PC-9 (cell line): ENCODE measurements around the gene EGFLAM. TPM values are rescaled to one million over a fixed set of nuclear protein-coding genes. Genes with fewer than 3 reads are reported as not detected.

Experiments
- BruUV-seq: library from RNA; stranded (reverse); fragments of 400-500 nt; replicated peaks from 2 replicates; lab custom pipeline; 2021; lab: Mats Ljungman, UMichigan
- CTCF ChIA-PET: fragments of 300-600 bp; sonication (Branson Sonifier 250); formaldehyde crosslinking; loops from one replicate; lab custom pipeline; 2022; ENCODE audit warnings: antibody characterized with exemption; lab: Charles Lee
- POLR2A ChIA-PET: fragments of 300-600 bp; sonication (Branson Sonifier 250); formaldehyde crosslinking; loops from one replicate; lab custom pipeline; 2022; ENCODE audit warnings: antibody characterized with exemption; ENCODE audit not compliant: unreplicated experiment; lab: Charles Lee
- DNase-seq, 2 experiments: peaks; one replicate each; pipeline versions ENCODE4 v3.0.0 to v3.0.0-alpha.2; 2015 to 2022; ENCODE audit warnings: mixed read lengths in 1 of 2
- H2AFZ ChIP-seq: fragments of 200-600 bp; sonication (generic); 2 replicates; pipeline ENCODE4 v1.8.1; 2017; ENCODE audit warnings: antibody characterized with exemption
- H3F3A ChIP-seq: fragments of 200-600 bp; sonication (generic); 2 replicates; pipeline ENCODE4 v1.8.1; 2017; ENCODE audit warnings: antibody characterized with exemption, mild to moderate bottlenecking, low read depth; ENCODE audit not compliant: insufficient read depth
- H3K27ac ChIP-seq: fragments of 200-600 bp; sonication (generic); 2 replicates; pipeline ENCODE4 v1.6.1; 2016; ENCODE audit warnings: mixed run types
- H3K27me3 ChIP-seq: fragments of 200-600 bp; sonication (generic); 2 replicates; pipeline ENCODE4 v1.6.1; 2016; ENCODE audit warnings: low read depth, mixed run types; ENCODE audit not compliant: insufficient read depth
- H3K36me3 ChIP-seq: fragments of 200-600 bp; sonication (generic); 2 replicates; pipeline ENCODE4 v1.6.1; 2016; ENCODE audit warnings: low read depth, mixed run types
- H3K4me1 ChIP-seq: fragments of 200-600 bp; sonication (generic); replicated peaks from 2 replicates; pipeline ENCODE4 v1.6.1; 2016; ENCODE audit warnings: mixed run types; ENCODE audit not compliant: insufficient read depth
- H3K4me2 ChIP-seq: fragments of 200-600 bp; sonication (generic); 2 replicates; pipeline ENCODE4 v1.6.1; 2017; ENCODE audit warnings: mixed run types
- H3K4me3 ChIP-seq: fragments of 200-600 bp; sonication (generic); 2 replicates; pipeline ENCODE4 v1.6.1; 2016; ENCODE audit warnings: mixed run types
- H3K79me2 ChIP-seq: fragments of 200-600 bp; sonication (generic); 2 replicates; pipeline ENCODE4 v1.6.1; 2017; ENCODE audit warnings: low read depth, mixed run types
- H3K9me2 ChIP-seq: fragments of 200-600 bp; sonication (generic); 2 replicates; pipeline ENCODE4 v1.8.1; 2017; ENCODE audit warnings: mild to moderate bottlenecking; ENCODE audit not compliant: insufficient read depth
- H3K9me3 ChIP-seq: fragments of 200-600 bp; sonication (generic); 2 replicates; pipeline ENCODE4 v1.8.1; 2016; ENCODE audit warnings: low read depth; ENCODE audit not compliant: insufficient read depth
- H4K20me1 ChIP-seq: fragments of 200-600 bp; sonication (generic); 2 replicates; pipeline ENCODE4 v1.8.1; 2017; ENCODE audit not compliant: insufficient read depth
- EZH2 ChIP-seq: fragments of 200-600 bp; sonication (generic); IDR thresholded peaks from 2 replicates; pipeline ENCODE4 v1.8.0; 2017; ENCODE audit warnings: antibody characterized with exemption, low read depth
- intact Hi-C: fragments of 100-400 bp; cut with micrococcal nuclease; formaldehyde crosslinking; loops from one replicate; pipeline ENCODE4 v1.10.0; 2022; ENCODE audit not compliant: unreplicated experiment
- total RNA-seq: library from RNA; stranded (reverse); gene quantifications from 2 replicates; pipeline ENCODE4 v1.2.3, GENCODE V29; 2021
- TF ChIP-seq, protein P1 (sequence below): fragments of 200-600 bp; sonication (generic); conservative IDR thresholded peaks from 2 replicates; pipeline ENCODE4 v1.6.1; 2017; ENCODE audit warnings: mixed run types, antibody characterized with exemption, mild to moderate bottlenecking, moderate library complexity

Gene EGFLAM
- total RNA-seq, 1 experiment from 2014 or later: not detected

DNA sequence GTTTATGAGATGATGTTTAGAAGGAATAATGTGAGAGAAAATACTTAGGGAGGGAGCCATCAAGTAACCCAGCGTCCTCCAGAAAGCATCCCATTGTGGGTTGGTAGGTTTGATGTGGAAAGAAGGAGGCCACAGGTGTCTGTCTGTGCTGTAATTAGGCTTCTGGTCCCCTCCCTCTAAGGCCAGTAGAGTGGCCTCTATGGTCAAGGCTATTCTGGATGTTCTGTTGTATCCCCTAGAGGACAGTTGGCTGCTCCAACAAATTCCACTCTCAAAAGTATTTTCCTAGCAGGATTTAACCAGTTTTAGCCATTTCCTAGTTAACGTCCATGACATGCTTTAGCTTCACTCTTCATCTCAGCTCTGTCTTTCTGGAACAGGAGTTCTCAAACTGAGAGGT, 106.5 kb downstream of the EGFLAM start:
- ChIA-PET CTCF (no interaction called here), POLR2A (no interaction called here)
- Histone ChIP-seq H3K4me2 (no peak overlapping the region), H3K27ac (no peak overlapping the region), H3K79me2 (no peaks in the 10 kb centered on the region), H3K9me3 (no peaks in the 10 kb centered on the region), H2AFZ (no peak overlapping the region), H3K36me3 (no peaks in the 10 kb centered on the region), H3K9me2 (no peaks in the 10 kb centered on the region), H3K4me1 (no peaks in the 10 kb centered on the region), H3K27me3 (peaks cover 80% of the 10 kb centered on the region), H4K20me1 (no peaks in the 10 kb centered on the region), H3F3A (no peaks in the 10 kb centered on the region), H3K4me3 (no peak overlapping the region)
- intact Hi-C loops: no loop called here
- no TSS peak for BruUV-seq
- no peak for DNase-seq
- no peak for TF ChIP-seq EZH2
- TF ChIP-seq, protein P1, sequence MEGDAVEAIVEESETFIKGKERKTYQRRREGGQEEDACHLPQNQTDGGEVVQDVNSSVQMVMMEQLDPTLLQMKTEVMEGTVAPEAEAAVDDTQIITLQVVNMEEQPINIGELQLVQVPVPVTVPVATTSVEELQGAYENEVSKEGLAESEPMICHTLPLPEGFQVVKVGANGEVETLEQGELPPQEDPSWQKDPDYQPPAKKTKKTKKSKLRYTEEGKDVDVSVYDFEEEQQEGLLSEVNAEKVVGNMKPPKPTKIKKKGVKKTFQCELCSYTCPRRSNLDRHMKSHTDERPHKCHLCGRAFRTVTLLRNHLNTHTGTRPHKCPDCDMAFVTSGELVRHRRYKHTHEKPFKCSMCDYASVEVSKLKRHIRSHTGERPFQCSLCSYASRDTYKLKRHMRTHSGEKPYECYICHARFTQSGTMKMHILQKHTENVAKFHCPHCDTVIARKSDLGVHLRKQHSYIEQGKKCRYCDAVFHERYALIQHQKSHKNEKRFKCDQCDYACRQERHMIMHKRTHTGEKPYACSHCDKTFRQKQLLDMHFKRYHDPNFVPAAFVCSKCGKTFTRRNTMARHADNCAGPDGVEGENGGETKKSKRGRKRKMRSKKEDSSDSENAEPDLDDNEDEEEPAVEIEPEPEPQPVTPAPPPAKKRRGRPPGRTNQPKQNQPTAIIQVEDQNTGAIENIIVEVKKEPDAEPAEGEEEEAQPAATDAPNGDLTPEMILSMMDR: no peak

DNA sequence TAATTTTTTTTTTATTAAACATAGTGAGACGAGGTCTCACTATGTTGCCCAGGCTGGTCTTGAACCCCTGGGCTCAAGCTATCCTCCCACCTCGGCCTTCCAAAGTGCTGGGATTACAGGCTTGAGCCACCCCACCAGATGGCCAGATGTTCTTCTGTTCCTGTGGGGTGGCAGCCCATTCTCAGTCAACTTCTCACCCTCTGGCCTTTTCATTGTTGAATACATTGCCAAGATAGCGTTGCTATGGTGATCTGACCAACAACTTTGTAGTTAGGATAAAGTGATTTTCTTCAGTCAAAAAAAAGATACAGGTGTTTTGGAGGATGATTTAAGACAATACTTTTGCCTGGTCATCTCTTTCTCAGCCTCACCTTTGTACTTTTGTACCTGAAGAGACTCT, 109.1 kb downstream of the EGFLAM start:
- DNase-seq: no peak
- intact Hi-C loops: no loop called here
- no TSS peak for BruUV-seq

DNA sequence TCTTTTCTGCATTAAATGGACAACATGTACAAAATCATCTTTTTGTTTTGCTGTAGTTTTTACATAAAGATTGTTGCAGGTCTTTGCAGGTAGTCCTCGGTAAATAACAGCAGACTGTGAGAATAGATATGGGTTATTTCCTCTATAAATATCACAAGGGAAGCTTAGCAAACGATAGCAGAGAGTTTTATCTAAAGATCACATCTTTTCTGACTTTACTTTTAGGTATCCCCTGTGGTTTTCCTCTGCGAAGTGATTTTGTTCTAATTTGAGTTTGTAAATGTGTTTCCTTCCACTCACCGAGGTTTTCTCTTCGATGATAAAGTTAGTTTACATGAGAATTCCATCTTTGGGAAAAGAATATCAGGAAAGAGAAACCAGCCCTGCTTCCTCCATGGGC, 109.6 kb downstream of the EGFLAM start:
- H3K9me2 ChIP-seq: no peaks in the 10 kb centered on the region
- H3F3A ChIP-seq: no peaks in the 10 kb centered on the region
- intact Hi-C loops: no loop called here
- no peaks in the 10 kb centered on the region for H3K4me1 ChIP-seq
- CTCF ChIA-PET: no interaction called here
- no peak overlapping the region for H3K4me3 ChIP-seq
- H4K20me1 ChIP-seq: no peaks in the 10 kb centered on the region
- H3K36me3 ChIP-seq: no peaks in the 10 kb centered on the region
- POLR2A ChIA-PET: no interaction called here
- DNase-seq: no peak
- H3K9me3 ChIP-seq: no peaks in the 10 kb centered on the region
- H3K27me3 ChIP-seq: peaks cover 82% of the 10 kb centered on the region
- no TSS peak for BruUV-seq
- no peak overlapping the region for H3K27ac ChIP-seq
- no peak overlapping the region for H2AFZ ChIP-seq
- no peak overlapping the region for H3K4me2 ChIP-seq
- H3K79me2 ChIP-seq: no peaks in the 10 kb centered on the region
- TF ChIP-seq, protein P1: no peak
- no peak for TF ChIP-seq EZH2

More for the DNA sequence above, 109.1 kb downstream of the EGFLAM start:
- H3F3A ChIP-seq: no peaks in the 10 kb centered on the region
- ChIA-PET POLR2A (no interaction called here), CTCF (no interaction called here)
- H3K27me3 ChIP-seq: peaks cover 84% of the 10 kb centered on the region
- TF ChIP-seq, protein P1: no peak
- no peak for TF ChIP-seq EZH2
- no peaks in the 10 kb centered on the region for H3K9me2 ChIP-seq
- H3K27ac ChIP-seq: no peak overlapping the region
- no peak overlapping the region for H2AFZ ChIP-seq
- H3K4me2 ChIP-seq: no peak overlapping the region
- no peaks in the 10 kb centered on the region for H3K4me1 ChIP-seq
- H3K36me3 ChIP-seq: no peaks in the 10 kb centered on the region
- H3K9me3 ChIP-seq: no peaks in the 10 kb centered on the region
- H3K4me3 ChIP-seq: no peak overlapping the region
- H4K20me1 ChIP-seq: no peaks in the 10 kb centered on the region
- no peaks in the 10 kb centered on the region for H3K79me2 ChIP-seq
